Left renal pelvis (tissue), 4 donors: Measurements from ENCODE around the gene RHOBTB1. TPM values are rescaled to one million over a fixed set of nuclear protein-coding genes. Genes with fewer than 3 reads are reported as not detected.
A peak's percentile ranks its signal among the peaks of the same experiment; 100 is the strongest.
"Not testable (repeated sequence)": the region's sequence is repeated elsewhere in the genome, so short reads cannot be mapped to it uniquely, and the experiment has no call there.

ENCODE experiments used
- DNase-seq, 4 donors: peaks; one replicate each; pipeline ENCODE4 v3.0.0-alpha.2; 2013; ENCODE audit warnings: low read depth in 4 of 4, low spot score in 3 of 4
- polyA plus RNA-seq, 4 donors: library from polyadenylated mRNA; unstranded; fragments of 120-200 nt; gene quantifications; one replicate each; pipeline ENCODE4 v1.2.1, GENCODE V29; 2013; ENCODE audit not compliant: insufficient read length in 4 of 4

The RHOBTB1 gene
- polyA plus RNA-seq, 4 donors: 58.5 to 84.2 (median 73.9) TPM

DNA sequence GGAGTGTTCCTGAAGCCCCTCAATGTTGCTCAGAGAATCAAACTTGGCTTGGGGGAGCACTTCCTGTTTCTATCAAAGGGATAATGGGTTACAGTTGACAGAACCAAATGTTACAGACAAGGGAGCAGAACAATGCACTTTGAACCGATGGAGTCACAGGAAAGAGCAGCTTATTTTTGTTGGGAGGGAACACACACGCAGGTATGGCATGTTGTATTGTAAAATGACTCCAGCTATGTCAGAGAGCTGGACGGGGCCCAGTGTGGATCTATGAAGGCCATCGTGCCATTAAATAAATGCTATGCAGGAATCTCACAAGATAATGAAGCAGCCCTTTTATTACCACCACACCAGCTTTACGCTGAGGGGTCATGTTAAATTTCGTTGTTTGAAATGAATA lies 35.1 kb downstream of the RHOBTB1 start:
- no peak for DNase-seq

DNA sequence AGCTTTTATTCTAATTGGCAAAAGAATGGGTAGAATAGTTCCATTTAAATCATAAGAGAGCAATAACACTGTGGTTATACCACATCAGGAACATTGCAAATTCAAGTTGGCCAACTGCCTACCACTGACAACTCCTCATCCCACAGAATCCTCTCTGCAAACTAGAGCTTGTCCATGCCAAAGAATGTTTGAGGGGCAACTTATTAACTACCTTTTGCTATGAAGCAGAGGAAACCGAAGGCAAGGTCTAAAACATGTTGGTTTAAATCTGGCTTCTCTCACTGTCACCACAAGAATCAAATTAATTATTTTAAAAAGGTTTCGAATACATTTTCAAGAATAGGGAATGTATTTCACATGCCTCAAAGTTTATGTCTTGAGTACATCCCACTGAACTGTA lies 36.0 kb downstream of the RHOBTB1 start:
- DNase-seq: no peak

DNA sequence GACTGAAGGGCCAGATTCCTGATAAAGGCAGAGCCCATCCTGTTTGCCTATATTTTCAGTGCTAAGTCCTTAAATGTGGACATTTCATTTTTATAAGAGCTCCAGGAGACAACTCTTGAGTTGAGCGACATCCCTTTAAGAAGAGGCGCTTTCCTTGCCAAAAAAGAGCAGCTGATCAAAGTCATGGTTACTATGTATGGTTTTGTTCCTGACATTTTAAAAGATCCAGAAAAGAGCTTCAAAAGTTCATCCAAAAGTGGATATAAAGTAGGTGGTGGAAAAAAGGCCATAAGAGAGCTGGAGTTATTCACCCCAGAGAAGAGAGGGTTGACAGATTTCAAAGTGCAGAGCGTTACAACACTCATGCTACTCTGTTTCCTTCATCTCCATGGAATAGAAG lies 36.7 kb downstream of the RHOBTB1 start:
- DNase-seq: no peak

DNA sequence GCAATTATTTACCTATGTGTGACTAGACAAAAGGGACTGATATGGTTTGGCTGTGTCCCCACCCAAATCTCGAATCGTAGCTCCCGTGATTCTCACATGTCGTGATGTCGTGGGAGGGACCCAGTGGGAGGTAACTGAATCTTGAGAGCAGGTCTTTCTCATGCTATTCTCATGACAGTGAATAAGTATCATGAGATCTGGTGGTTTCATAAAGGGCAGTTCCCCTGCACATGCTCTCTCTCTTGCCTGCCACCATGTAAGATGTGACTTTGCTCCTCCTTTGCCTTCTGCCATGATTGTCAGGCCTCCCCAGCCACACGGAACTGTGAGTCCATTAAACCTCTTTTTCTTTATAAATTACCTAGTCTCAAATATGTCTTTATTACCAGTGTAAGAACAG lies 37.2 kb downstream of the RHOBTB1 start:
- DNase-seq: not testable (repeated sequence)

DNA sequence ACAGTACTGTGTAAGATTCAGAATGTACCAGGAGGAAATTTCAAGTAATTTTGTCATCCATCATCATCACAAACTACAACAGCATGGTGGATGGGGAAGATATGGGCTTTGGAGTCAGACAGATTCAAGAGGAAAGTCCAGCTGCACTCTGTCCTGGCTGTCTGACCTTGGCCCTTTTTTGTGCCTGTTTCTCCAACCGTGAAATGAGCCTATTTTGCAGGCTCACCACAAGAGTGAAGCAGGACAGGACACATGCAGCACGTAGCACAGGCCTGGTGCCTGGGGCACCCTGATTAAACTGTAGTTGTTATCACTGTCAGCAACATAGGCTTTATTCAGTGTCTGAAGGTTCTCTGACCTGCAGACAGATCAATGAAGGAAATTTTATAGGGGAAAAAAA lies 37.6 kb downstream of the RHOBTB1 start:
- DNase-seq: no peak

DNA sequence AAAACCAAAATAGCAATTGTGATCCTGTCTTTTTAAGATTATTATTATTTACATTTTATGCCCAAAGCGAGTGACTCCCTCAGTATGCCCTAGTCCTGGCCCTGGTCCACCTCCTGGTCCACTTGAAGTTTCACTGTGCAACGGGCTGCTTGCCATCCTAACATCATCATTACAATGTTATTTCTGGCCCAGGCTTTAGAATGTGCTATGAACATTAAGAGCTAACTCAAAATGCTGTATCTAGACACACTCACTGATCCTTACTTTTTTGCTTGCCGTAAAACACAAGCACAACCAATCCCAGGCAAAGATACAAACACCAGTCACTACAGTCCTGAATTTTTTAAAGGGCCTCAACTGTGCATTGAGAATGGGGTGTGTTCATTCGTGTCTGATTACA lies 38.4 kb downstream of the RHOBTB1 start:
- DNase-seq: no peak

DNA sequence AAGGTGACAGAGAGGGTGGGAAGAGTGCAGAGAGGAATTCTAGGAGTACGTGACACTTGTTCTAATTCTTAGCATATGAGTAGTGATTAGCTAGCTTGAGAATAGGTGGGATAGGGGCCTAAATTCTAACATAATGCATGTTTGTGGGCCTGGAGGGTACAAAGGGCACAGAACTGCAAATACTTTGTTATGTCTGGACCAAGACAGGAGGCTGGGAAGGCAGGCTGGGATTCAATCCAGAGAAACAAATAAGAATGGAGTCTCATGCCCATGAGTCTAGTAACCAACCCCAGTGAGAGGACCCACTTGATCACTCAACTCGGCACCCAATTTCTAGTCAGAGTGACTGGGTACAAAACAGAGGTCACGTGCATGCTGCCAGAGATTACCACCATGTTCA lies 40.9 kb downstream of the RHOBTB1 start:
- DNase-seq: no peak

DNA sequence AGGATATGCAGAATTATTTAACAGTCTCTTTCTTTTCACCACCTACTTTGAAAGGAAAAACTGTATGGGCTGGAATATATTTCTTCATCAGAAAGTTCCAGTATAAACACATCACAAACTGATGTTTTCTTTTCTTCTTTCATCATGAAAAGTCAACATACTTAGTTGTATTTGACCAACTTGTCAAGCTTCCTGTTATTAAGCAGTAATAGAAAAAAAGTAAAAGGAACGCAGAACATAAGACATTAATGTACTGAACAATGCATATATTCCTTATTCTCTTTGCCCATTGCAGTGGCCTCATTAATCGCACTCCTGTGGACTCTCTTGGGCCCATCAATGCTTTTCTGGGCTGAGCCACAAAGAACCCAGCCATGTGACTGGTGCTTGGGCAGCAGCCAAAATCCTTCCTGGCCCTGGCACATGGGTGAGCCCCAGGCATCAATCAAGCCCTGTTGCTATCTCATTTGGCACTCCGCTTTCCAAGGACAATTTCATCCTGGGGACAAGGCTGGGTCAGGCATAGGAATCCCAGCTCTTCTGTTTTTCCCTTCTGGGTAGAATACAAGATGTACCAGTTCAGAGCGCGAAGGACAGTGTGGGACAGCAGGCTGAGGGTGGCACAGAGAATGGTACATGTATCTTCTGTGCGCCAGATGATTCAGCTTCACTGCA lies 42.3 kb downstream of the RHOBTB1 start:
- no peak for DNase-seq

DNA sequence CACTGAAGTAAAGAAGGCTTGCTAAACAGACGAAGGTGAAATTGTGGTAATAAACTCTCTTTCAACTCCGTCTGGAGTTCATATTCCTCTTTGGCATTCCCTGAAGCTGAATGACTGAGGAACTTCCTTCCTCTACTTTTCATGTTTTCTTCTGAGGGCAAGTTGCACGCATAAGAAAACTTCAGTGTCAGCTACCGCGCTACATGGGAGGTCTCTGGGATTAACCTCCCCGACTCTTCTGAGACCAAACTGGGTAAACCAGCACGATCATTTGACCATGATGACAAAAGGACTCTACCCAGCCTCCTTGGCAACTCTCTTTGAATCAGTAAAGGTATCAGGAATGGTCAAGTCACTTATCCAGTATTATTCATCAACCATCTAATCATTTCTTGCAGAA lies 44.7 kb downstream of the RHOBTB1 start:
- DNase-seq: no peak

DNA sequence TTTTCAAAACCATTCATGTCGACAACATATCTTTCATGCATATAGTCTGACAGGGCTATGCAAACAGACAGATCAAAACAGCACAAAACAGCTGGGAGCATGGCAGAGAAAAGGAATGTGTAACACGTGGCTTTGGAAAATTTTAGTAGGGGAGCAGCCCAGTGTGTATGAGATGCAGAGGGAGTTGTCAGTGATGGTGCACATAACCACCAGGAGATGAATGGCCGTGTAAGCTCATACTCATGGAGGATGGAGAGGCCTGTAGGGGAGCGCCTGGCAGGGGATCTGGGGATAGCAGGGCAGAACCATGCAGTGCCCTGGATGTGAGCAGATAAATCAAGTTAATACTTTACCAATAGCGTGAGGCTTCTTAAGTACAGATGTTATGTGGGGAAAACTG lies 45.7 kb downstream of the RHOBTB1 start:
- DNase-seq: no peak

DNA sequence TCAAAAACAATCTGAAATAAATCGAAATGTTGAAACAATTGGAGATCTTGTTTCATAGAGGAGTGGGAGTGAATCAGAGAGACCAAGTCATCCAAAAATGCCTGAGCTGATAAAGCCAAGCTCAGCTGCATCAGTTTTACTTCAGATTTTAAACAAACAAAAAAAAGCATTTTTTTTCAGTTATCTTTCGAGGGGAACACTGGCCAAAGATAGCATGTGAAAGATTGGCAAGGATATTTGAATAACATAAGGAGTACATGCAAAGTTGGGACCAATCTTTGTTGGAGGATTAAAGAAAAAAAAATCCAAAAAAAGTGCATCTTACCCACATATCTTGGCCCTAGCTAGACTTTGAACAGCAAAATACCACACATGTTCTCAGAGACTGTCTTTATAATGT lies 47.2 kb downstream of the RHOBTB1 start:
- no peak for DNase-seq

DNA sequence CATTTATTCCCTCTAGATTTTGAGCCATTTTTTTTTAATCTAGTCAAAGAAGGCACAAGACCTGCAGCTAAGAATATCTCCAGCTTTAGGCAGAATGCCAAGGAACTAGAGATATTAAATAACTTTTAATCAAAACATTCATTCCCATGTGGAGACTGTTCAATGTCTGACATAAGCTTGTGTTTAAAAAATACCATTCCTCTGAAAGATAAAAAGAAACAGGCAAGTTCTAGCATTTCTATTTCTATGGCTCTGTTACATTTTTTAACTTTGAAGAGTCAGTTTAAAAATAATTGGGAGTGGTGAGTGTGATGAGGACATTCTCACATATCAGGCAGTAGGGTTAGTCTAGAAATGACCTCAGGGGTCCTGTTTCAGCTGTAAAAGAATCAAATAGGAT lies 48.0 kb downstream of the RHOBTB1 start:
- DNase-seq: no peak

DNA sequence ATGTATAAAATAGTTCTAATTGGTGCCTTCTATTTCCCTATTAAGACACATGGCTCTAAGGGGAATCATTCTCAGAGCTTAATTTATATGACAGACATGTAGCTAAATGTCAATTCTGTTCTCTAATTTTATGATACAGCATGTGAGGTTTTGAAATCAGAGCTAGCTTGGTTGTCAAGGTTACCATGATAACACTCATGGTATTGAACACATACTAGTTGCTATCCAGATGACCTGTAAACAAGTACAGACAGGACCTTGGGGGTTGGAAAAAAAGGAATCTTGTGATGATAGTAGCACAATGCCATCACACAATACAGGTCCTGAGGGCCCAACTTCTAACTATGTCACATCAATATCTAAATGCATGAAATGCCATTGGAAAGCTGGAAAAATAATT lies 49.2 kb downstream of the RHOBTB1 start:
- DNase-seq: no peak

DNA sequence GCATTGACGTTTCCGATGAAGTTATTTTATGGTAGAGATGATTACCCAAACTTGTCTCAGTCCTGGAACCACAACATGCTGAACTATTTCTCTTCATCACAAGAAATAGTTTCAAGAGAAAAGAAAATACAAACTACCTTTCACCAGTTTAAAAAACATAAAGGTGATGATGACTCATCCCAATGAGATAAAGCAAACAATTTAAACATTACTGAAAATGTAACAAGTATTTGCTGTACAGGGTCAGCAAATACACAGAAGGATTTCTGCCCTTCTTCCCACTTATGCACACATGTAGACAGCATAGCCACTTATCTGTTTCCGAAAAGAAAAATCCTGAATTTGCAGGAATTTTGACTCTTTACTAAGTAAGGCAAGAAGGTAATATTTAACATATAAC lies 50.8 kb downstream of the RHOBTB1 start:
- DNase-seq: no peak

DNA sequence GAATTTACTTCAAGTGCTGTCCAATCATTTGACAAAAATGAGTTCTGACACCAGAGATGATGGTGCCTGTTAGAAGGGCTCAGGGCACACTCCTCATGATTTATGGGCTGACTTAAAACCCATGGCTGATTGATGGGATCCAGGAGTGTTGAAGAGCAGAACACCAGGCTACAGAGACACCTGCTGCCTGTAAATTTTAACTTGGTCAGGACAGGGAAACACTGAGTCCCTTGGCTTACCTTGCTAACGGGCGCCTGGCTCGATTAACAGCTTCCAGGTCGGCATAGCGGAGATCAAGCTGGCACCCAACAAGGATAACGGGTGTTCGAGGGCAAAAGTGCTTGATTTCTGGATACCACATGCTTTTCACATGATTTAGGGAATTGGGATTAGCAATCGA lies 51.4 kb downstream of the RHOBTB1 start:
- DNase-seq: no peak

DNA sequence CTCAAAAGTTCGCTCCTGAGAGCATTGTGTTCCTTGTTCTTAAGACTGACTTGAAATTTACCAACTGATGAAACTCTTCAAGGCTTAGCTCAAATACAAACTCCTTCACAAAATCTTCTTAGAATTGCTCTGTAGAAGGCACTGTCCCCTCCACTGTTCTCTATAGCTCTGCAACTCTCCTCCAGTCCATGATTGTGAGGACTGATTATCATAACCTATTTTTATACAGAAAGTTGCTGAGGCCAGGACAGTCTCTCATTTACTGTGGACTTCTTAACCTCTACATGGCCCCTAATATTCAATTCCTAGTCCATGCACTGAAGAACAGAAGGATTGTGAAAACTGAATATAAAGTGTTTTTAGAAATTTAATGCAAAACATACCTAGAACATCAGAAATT lies 53.2 kb downstream of the RHOBTB1 start:
- DNase-seq: no peak

DNA sequence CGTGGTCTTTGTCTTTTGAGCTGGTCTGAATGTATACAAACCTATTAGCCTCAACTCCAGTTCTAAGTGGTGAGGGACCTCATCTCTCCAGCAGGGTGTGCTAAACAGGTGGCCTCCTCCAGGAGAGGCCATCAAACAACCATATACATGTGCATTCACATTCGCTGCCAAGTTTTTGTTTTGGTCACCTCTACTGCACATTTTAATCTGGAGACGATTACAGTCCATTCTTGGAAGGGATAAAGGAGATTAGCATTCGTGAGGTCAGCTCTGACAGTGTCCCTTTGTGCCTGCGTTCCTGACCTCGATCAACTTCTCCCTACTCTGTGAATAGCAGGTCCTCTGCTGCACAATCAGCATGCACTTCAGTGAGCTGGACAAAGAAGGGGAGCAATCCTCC lies 60.8 kb downstream of the RHOBTB1 start:
- DNase-seq: no peak

DNA sequence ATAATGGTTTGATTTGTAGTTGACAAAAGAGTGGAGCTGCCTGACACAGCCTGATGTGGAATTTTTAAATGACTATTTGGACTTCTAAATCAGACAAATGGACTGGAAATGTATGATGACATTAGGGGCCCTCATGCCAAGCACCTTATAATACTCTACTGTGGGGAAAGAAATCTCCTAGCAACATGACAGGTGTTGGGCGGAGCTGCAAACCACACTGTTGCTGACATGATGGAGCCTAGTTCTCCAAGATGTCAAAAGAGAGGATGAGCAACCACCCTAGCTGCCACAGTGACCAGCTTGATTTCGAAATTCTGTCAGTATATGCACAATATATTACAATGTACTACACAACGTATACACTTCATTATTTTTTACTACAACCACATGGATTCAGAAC lies 65.8 kb downstream of the RHOBTB1 start:
- DNase-seq: no peak

DNA sequence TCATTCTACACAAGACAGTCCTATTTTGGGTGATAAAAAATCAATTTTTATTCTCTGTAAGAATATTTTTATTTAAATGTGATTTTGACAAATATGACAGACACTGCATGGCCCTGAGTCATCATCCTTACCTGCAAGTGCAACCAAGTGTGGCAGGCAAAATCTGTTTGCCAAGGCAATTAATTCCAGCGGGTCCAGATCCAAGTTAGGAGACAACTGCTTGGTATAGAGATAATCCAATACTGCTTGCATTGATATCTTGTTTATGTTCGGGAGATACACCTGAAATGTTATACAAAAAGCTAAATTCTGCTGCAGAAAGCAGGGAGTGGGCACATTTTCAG lies 66.2 kb downstream of the RHOBTB1 start:
- no peak for DNase-seq

DNA sequence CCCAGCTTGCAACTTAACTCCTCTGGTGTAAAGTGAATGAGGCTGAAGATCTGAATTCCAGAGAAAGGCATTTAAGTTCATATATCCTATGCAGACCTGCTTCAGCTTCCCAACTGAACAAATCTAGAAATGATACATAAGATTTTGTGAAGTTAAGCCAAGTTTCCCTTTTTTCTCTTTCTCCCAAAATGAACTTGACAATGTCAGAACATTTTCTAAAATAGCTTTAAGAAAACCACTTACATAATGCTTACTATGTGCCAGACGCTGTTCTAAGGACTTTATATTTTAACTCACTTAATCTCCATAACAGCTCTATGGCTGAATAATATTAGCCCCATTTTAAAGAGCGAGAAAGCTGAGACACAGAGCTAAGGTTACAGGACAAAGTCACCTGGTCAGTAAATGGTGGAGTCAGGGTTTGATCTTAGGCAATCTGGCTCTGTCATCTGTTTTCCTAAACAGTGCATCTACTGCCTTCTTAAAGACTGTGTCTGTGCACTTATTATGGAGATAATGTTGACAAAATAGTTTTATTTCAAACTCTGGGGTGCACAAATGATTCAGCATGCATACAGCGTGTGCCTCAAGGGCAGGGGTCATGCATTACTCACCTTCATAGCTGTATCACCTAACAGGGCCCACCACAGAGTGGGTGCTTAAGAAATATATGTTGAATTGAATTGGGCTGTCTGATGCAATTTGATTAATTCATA lies 66.8 kb downstream of the RHOBTB1 start:
- DNase-seq: no peak

DNA sequence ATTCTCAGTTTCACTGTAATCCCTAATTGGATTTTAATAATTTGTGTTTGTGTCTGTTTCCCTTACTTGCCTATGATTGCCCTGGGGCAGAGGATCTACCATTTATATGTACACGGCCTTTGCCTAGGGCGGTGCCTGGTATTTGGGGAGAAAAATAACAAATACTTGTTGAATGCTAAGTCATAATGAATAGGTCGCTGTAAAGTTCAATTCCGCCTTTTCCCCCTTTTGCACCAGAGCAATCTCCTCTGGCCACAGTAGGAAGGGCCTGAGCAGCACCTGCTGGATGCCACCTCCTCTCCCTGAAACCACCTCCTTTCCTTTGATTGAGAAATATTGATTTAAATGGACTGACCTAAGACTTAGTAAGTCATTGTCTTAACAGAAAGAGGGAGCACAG lies 70.2 kb downstream of the RHOBTB1 start:
- DNase-seq: no peak

DNA sequence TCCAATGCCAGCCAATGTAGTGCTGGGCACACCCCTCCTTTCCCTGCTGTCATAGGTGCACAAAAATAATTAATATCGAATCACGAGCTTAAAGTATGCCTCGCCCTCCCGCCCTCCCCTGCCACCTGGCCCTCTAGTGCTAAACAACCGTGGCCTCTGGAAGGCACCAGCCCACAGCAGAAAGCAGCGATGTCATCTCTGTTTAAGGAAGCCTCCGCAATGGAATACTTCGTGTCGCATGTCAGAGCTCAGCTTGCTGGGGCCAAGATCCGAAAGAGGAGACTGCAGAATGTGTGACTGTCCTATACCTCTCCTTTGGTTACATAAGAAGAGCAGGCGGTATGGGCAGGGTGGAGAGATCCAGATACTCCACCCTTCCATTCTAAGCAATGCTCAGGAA lies 71.5 kb downstream of the RHOBTB1 start:
- DNase-seq: no peak

DNA sequence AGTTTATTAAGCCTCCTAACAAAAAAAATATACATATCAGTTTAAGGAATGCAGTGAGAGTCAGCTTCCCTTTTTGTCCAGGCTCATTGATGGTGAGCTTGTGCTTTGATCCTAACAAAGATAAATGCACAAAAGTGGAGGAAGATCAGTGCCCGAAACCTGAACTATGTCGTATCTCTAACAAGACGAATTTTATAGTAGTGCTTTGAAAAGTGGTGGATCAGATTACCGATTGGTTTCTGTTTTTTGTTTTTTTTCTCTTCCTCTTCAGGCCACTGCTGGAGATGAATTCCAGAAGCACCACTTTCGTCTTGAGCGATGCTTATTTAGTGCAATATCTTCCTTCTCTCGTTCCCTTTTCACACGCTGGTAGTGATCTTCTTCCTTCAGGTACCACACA lies 72.8 kb downstream of the RHOBTB1 start:
- peak in 1 of 4 donors; percentile 17 for DNase-seq
